ENCODE measurements around the gene MYH2.

Gene MYH2

DNA sequence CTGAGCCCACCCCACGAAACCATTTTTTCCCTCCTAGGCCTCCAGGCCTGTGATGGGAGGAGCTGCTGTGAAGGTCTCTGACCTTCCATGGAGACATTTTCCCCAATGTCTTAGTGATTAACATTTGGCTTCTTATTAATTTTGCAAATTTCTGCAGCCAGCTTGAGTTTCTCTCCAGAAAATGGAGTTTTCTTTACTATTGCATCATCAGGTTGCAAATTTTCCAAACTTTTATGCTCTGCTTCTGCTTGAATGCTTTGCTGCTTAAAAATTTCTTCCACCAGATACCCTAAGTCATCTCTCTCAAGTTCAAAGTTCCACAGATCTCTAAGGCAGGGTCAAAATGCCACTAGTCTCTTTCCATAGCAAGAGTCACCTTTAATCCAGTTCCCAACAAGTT, 67.2 kb downstream of the MYH2 start:
- Mint-ChIP-seq H3K27ac (no peak overlapping the region), H3K36me3 (ENCODE audit: insufficient read depth) (no peaks in the 10 kb centered on the region), H3K27me3 (peaks cover 10 to 12% of the 10 kb centered on the region in 2 donors), H3K4me3 (no peak overlapping the region), H3K4me1 (ENCODE audit: low read depth in 2 of 2) (no peaks in the 10 kb centered on the region), H3K9me3 (peaks cover 11% of the 10 kb centered on the region in 2 donors)
- DNase-seq (no peak), ATAC-seq (replicated peaks) (no peak)

- peaks cover 0 to 4% of the 10 kb centered on the region in 2 donors for H3K27me3 Mint-ChIP-seq
- no peak overlapping the region for H3K27ac Mint-ChIP-seq
- no peaks in the 10 kb centered on the region for H3K9me3 Mint-ChIP-seq
- no peaks in the 10 kb centered on the region for H3K4me1 Mint-ChIP-seq (ENCODE audit: low read depth in 2 of 2)
- H3K36me3 Mint-ChIP-seq (ENCODE audit: insufficient read depth): no peaks in the 10 kb centered on the region
- DNase-seq: no peak
- H3K4me3 Mint-ChIP-seq: no peak overlapping the region
- ATAC-seq (replicated peaks): no peak
Measured at GRCh38 chr17:10477701-10478100, 71.8 kb downstream of the MYH2 start.

GRCh38 chr17:10474536-10474935, 74.9 kb downstream of the MYH2 start:
- ATAC-seq (replicated peaks) (no peak), DNase-seq (no peak)
- Mint-ChIP-seq H3K4me1 (ENCODE audit: low read depth in 2 of 2) (no peaks in the 10 kb centered on the region), H3K4me3 (no peak overlapping the region), H3K36me3 (ENCODE audit: insufficient read depth) (no peaks in the 10 kb centered on the region), H3K27ac (no peak overlapping the region), H3K27me3 (no peaks in the 10 kb centered on the region), H3K9me3 (no peaks in the 10 kb centered on the region)

DNA sequence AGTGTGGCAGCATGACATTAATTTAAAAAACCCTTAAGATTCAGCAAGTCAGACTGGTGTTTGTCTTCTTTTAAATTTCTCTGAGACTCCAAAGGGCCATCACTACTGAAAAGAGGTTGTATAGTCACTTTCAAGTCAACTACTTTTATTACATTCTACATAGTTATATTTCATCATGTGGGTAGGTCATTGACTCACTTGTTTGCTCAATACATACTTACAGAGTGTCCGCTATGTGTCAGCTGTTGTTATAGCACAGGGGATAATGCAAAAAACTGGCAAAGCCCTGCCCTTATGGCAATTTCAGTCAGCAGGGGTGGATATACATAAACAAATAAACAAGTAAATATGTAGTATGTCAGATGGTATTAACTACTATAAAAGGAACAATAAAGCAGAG, 77.6 kb downstream of the MYH2 start:
- no peaks in the 10 kb centered on the region for H3K9me3 Mint-ChIP-seq
- H3K36me3 Mint-ChIP-seq (ENCODE audit: insufficient read depth): no peaks in the 10 kb centered on the region
- H3K27me3 Mint-ChIP-seq: peaks cover 0 to 4% of the 10 kb centered on the region in 2 donors
- H3K4me1 Mint-ChIP-seq (ENCODE audit: low read depth in 2 of 2): no peaks in the 10 kb centered on the region
- DNase-seq (no peak), ATAC-seq (replicated peaks) (no peak)
- H3K4me3 Mint-ChIP-seq: no peak overlapping the region
- H3K27ac Mint-ChIP-seq: no peak overlapping the region
